Naive thymus-derived CD8-positive, alpha-beta T cell (primary cell): ENCODE data around the gene IFITM2. TPM values are rescaled to one million over a fixed set of nuclear protein-coding genes. Genes with fewer than 3 reads are reported as not detected.

ENCODE experiments used
- ATAC-seq, 2 donors: fragments of 150-1000 bp; cut with Tn5 transposase in 1 of 2; sonication (Bioruptor Pico), chemical (Tn5 transposase) in 1 of 2; 1 replicate in 1 of 2; 2 replicates in 1 of 2; pipeline ENCODE4 v1.10.0; 2021; ENCODE audit warnings: mild to moderate bottlenecking in 2 of 2, moderate library complexity in 2 of 2
- POLR2A ChIA-PET: fragments of 350-600 bp; sonication (Branson Sonifier 250); formaldehyde crosslinking; loops from one replicate; lab custom pipeline; 2021; ENCODE audit warnings: antibody characterized with exemption; lab: Charles Lee
- DNase-seq, 10 donors: peaks; one replicate each; pipeline versions ENCODE4 v3.0.0 to v3.0.0-alpha.2; 2020 to 2022
- H3K27ac Mint-ChIP-seq, 10 donors: one replicate each; pipeline ENCODE4 v1.8.0; 2020 to 2022; ENCODE audit warnings: mild to moderate bottlenecking in 10 of 10, mixed read lengths in 10 of 10, moderate library complexity in 4 of 10, inconsistent platforms in 1 of 10
- H3K27me3 Mint-ChIP-seq, 5 donors: one replicate each; pipeline ENCODE4 v1.8.0; 2021 to 2022; ENCODE audit warnings: mixed read lengths in 5 of 5
- H3K36me3 Mint-ChIP-seq, 3 donors: one replicate each; pipeline ENCODE4 v1.8.0; 2020 to 2022; ENCODE audit warnings: mixed read lengths in 3 of 3, mild to moderate bottlenecking in 2 of 3, inconsistent platforms in 1 of 3
- H3K4me1 Mint-ChIP-seq, 4 donors: one replicate each; pipeline ENCODE4 v1.8.0; 2021 to 2022; ENCODE audit warnings: mixed read lengths in 4 of 4
- H3K4me3 Mint-ChIP-seq, 10 donors: one replicate each; pipeline ENCODE4 v1.8.0; 2020 to 2022; ENCODE audit warnings: mild to moderate bottlenecking in 10 of 10, mixed read lengths in 10 of 10, moderate library complexity in 6 of 10, inconsistent platforms in 1 of 10
- H3K9me3 Mint-ChIP-seq, 9 donors: one replicate each; pipeline ENCODE4 v1.8.0; 2020 to 2022; ENCODE audit warnings: mixed read lengths in 9 of 9, mild to moderate bottlenecking in 3 of 9, inconsistent platforms in 1 of 9, moderate library complexity in 1 of 9
- polyA plus RNA-seq, 3 donors: library from polyadenylated mRNA; unstranded; fragments of 300-500 nt; fragmentation: Illumina TruSeq; gene quantifications; one replicate each; pipeline ENCODE4 v1.2.3, GENCODE V29; 2021
- total RNA-seq, 8 experiments: library from RNA in 2 of 8; stranded (reverse) in 2 of 8; gene quantifications; one replicate each; pipeline ENCODE4 v1.2.3 and lab custom pipeline; 2021 to 2026

The IFITM2 gene
- total and polyA plus RNA-seq, 5 experiments from 2014 or later = 115 to 2,732 (median 2,345) TPM

DNA sequence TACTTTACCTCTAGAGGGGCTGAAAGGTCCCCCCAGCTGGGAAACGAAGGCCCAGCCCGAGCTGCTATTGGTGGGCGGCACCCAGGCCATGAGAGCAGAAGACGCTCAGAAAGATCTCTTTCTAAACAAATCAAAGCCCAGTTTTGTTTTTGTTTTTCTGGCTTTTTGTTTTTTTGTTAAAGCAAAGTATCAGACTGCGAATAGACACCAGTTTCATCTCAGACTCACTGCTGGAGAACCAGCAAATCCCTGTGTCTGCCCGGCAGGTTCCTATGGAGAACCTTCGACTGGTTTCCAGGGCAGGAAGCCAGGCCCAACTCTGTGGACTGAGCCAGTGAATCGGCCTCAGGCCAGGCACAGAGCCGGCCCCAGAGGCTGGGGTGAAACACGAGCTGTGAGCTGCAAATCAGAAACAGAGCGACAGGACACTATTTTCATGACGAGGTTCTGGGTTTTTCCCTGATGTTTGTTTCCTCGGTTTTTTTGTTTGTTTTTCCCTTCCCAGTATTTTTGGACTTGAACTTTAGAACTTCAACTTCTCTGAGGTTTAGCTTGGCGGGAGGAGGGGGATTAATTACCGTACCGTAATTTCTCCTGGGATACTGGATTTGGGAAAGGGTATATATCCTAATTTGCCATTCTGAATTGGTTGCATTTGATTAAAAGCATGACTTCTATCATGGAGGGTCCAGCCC is 45.7 kb downstream of the IFITM2 start:
- no peaks in the 10 kb centered on the region for H3K36me3 Mint-ChIP-seq
- H3K9me3 Mint-ChIP-seq = no peaks in the 10 kb centered on the region
- peaks cover 23 to 51% (median 50%) of the 10 kb centered on the region in 4 donors for H3K4me1 Mint-ChIP-seq
- peak overlapping the region in 8 of 10 donors; percentile 0 to 86 (median 50) for H3K4me3 Mint-ChIP-seq
- peak overlapping the region in 9 of 10 donors; percentile 69 to 99 (median 92) for H3K27ac Mint-ChIP-seq
- H3K27me3 Mint-ChIP-seq = no peaks in the 10 kb centered on the region
- DNase-seq (no peak), ATAC-seq (no peak)
- POLR2A ChIA-PET = interaction anchor here (0.6 to 4.9 kb wide), 9 partner anchors 13 to 103 kb away, joined by 3 to 57 read pairs (median 6); partner anchors contain the start of gene IFITM1

DNA sequence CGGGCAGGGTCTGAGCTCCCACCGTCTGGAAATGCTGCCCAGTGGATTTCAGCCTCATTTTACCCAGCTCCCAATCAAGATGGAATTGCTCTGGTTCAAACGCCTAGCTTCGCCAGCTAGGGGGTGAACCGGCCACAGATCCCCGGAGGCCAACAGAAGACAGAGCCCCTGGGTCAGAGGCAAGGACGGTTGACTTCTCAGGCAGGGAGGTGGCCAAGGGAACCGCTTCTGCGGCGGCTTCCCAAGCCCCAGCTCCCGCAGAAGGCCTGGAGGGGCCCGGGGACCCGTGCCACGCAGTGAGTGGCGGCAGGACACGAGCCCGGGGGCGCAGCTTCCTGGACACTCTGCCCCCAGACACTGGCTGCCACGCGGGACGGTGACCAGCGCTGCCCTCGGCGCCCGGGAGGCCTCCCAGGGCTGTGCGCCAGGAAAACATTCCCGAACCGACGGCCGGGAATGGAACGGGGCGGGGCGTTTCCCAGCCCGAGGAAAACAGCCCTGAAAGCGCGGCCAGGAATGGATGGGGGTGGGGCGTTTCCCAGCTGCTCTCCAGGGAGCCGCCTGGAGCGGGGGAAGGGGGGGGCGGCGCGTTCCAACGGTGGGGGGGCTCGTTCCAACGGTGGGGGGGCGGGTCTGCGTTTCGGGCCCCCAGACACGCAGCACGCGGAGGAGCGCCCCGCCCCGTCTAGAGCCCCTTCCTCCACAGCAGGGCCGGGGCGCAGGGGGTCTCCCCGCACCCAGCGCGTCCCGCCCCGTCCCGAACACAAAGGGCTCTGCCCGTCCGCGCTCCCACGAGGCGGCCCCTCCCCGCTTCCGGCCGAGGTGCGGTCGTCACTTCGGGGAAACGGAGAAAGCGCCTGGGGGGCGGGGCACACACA is 48.2 kb downstream of the IFITM2 start:
- peak overlapping the region in 8 of 10 donors; percentile 78 to 93 (median 88) for H3K4me3 Mint-ChIP-seq
- POLR2A ChIA-PET = interaction anchor here (0.7 to 4.9 kb wide), 27 partner anchors 8 to 148 kb away, joined by 3 to 57 read pairs (median 9); partner anchors contain the start of genes BET1L, IFITM1, IFITM2 and IFITM3
- no peaks in the 10 kb centered on the region for H3K9me3 Mint-ChIP-seq
- DNase-seq = peak; percentile 81 to 93 (median 88)
- no peaks in the 10 kb centered on the region for H3K36me3 Mint-ChIP-seq
- H3K27ac Mint-ChIP-seq = peak overlapping the region in 9 of 10 donors; percentile 90 to 99 (median 96)
- ATAC-seq = peak; percentile 65 to 80
- H3K4me1 Mint-ChIP-seq = peaks cover 21 to 47% (median 41%) of the 10 kb centered on the region in 4 donors
- H3K27me3 Mint-ChIP-seq = no peaks in the 10 kb centered on the region

DNA sequence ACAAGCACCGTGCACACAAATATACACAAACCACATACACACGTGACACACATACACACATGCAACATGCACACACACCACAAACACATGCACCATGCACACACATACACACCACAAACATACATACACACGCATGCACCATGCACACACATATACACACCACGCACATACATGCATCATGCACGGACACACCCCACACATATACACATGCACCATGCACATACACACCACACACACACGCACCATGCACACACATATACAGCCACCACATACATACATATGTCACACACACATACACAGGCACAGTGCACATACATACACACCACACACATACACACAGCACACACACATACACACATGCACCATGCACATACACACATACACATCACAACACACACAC is 49.0 kb downstream of the IFITM2 start:
- Mint-ChIP-seq H3K4me3 (no peak overlapping the region), H3K9me3 (peaks cover 0 to 3% (median 0%) of the 10 kb centered on the region in 9 donors), H3K27ac (no peak overlapping the region), H3K36me3 (no peaks in the 10 kb centered on the region), H3K27me3 (no peaks in the 10 kb centered on the region), H3K4me1 (peaks cover 16 to 41% (median 35%) of the 10 kb centered on the region in 4 donors)
- ATAC-seq (no peak), DNase-seq (no peak)
- POLR2A ChIA-PET = interaction anchor here (0.7 to 4.9 kb wide), 12 partner anchors 11 to 149 kb away, joined by 3 to 57 read pairs (median 14); partner anchors contain the start of genes BET1L, IFITM1, IFITM2 and IFITM3

DNA sequence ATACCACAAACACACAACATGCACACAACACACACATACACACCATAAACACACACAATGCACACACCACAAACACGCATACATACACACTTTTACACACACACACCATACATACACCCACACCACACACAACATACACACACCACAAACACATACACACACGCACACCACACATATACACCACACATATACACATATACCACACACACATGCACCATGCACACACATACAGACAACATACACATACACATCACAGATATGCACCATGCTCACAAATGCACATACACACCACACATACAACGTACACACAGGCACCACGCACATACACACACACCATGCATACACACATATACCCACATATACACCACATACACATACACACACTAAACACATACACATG is 50.0 kb downstream of the IFITM2 start:
- DNase-seq = no peak
- no peak for ATAC-seq
- Mint-ChIP-seq H3K9me3 (peaks cover 0 to 3% (median 0%) of the 10 kb centered on the region in 9 donors), H3K4me3 (no peak overlapping the region), H3K27ac (no peak overlapping the region), H3K4me1 (peaks cover 16 to 35% (median 30%) of the 10 kb centered on the region in 4 donors), H3K36me3 (no peaks in the 10 kb centered on the region), H3K27me3 (no peaks in the 10 kb centered on the region)
- POLR2A ChIA-PET = no interaction called here

DNA sequence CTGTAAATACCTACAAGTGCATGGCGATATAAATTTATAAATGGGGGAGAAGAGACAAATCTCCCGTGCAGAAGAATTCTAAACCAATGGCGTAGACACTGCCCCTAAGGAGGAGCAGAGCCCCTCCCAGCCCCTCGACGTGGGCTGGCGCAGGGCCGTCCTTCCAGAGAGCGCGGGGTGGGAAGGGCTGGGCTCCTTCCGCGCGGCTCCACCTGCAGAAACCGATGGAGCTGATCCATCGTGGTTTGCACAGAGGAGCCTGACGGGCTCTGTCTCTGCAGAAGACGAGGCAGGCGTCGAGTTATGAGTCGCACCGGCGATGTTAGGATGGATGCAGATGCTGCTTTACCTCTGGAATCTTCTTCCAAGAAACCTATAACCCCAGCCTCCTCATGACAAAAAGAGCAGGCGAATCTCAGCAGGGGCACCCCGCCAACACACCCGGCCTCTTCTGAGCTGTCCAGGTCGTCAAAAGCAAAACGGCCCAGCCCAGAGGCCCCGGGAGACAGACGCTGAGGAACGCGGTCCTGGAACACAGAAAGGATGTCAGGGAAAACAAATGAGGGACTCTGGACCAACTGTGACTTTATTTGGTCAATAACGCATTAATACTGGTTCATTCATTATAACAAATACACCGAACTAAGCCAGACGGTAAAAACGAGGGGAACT is 50.6 kb downstream of the IFITM2 start:
- Mint-ChIP-seq H3K4me3 (no peak overlapping the region), H3K36me3 (no peaks in the 10 kb centered on the region), H3K27ac (no peak overlapping the region), H3K4me1 (peaks cover 11 to 28% (median 23%) of the 10 kb centered on the region in 4 donors), H3K27me3 (no peaks in the 10 kb centered on the region), H3K9me3 (peaks cover 0 to 3% (median 0%) of the 10 kb centered on the region in 9 donors)
- DNase-seq = no peak
- POLR2A ChIA-PET = interaction anchor here (0.7 to 1.4 kb wide), 2 partner anchors 54 to 107 kb away, joined by 6 to 7 read pairs; no protein-coding TSS in a partner anchor
- no peak for ATAC-seq

Other genes with a start within 250 kb of the IFITM2 start
- gene SCGB1C1, start 114.7 kb upstream of the IFITM2 start, total RNA-seq = not detected
- gene SCGB1C1, start 114.7 kb upstream of the IFITM2 start, polyA plus RNA-seq = not detected
- gene BET1L, start 100.4 kb upstream of the IFITM2 start, total RNA-seq = 100 to 1,000 TPM; 110 to 122 TPM
- gene BET1L, start 100.4 kb upstream of the IFITM2 start, polyA plus RNA-seq = 10 to 100 TPM; 24.0 to 75.2 (median 59.2) TPM
- gene RIC8A, start 100.1 kb upstream of the IFITM2 start, total RNA-seq = 10 to 100 TPM; 92.7 to 93.4 TPM
- gene RIC8A, start 100.1 kb upstream of the IFITM2 start, polyA plus RNA-seq = 10 to 100 TPM; 68.6 to 93.1 (median 76.7) TPM
- gene SIRT3, start 71.5 kb upstream of the IFITM2 start, total RNA-seq = 10 to 100 TPM; 33.6 to 33.7 TPM
- 10 to 100 TPM in 2 of 3 donors, 1 to 10 TPM in 1; 6.5 to 14.6 (median 10.9) TPM for gene SIRT3, start 71.5 kb upstream of the IFITM2 start, polyA plus RNA-seq
- 10 to 100 TPM; 94.4 to 99.0 TPM for gene PSMD13, start 70.8 kb upstream of the IFITM2 start, total RNA-seq
- gene PSMD13, start 70.8 kb upstream of the IFITM2 start, polyA plus RNA-seq = 100 to 1,000 TPM; 196 to 223 (median 208) TPM
- gene NLRP6, start 29.4 kb upstream of the IFITM2 start, total RNA-seq = 10 to 100 TPM; 28.6 to 32.0 TPM
- gene NLRP6, start 29.4 kb upstream of the IFITM2 start, polyA plus RNA-seq = 10 to 100 TPM in 2 of 3 donors, 1 to 10 TPM in 1; 9.1 to 25.9 (median 19.1) TPM
- gene PGGHG, start 18.7 kb upstream of the IFITM2 start, total RNA-seq = 100 to 1,000 TPM; 662 to 707 TPM
- gene PGGHG, start 18.7 kb upstream of the IFITM2 start, polyA plus RNA-seq = 10 to 100 TPM in 2 of 3 donors, 1 to 10 TPM in 1; 8.1 to 14.9 (median 11.2) TPM
- not detected for gene IFITM5, start 8.3 kb upstream of the IFITM2 start, total RNA-seq
- not detected for gene IFITM5, start 8.3 kb upstream of the IFITM2 start, polyA plus RNA-seq
- 10 to 100 TPM; 90.0 to 91.0 TPM for gene IFITM1, start 6.2 kb downstream of the IFITM2 start, total RNA-seq
- gene IFITM1, start 6.2 kb downstream of the IFITM2 start, polyA plus RNA-seq = 1,000 to 10,000 TPM; 1,833 to 2,198 (median 2,135) TPM
- gene IFITM3, start 13.0 kb downstream of the IFITM2 start, total RNA-seq = 10 to 100 TPM; 11.3 to 11.9 TPM
- 100 to 1,000 TPM in 2 of 3 donors, 10 to 100 TPM in 1; 45.1 to 202 (median 196) TPM for gene IFITM3, start 13.0 kb downstream of the IFITM2 start, polyA plus RNA-seq
- gene B4GALNT4, start 61.7 kb downstream of the IFITM2 start, total RNA-seq = under 1 TPM; 0.16 to 0.39 TPM
- gene B4GALNT4, start 61.7 kb downstream of the IFITM2 start, polyA plus RNA-seq = 1 to 10 TPM in 1 of 3 donors, not detected in 2; 1.3 TPM
- gene PKP3, start 86.4 kb downstream of the IFITM2 start, total RNA-seq = under 1 TPM; 0.16 to 0.29 TPM
- under 1 TPM in 2 of 3 donors, not detected in 1; 0.15 to 0.47 TPM for gene PKP3, start 86.4 kb downstream of the IFITM2 start, polyA plus RNA-seq
- 100 to 1,000 TPM; 332 to 337 TPM for gene SIGIRR, start 107.2 kb downstream of the IFITM2 start, total RNA-seq
- 100 to 1,000 TPM; 195 to 233 (median 206) TPM for gene SIGIRR, start 107.2 kb downstream of the IFITM2 start, polyA plus RNA-seq
- gene ANO9, start 134.2 kb downstream of the IFITM2 start, total RNA-seq = 10 to 100 TPM; 70.1 to 78.6 TPM
- 1 to 10 TPM; 4.8 to 8.6 (median 7.3) TPM for gene ANO9, start 134.2 kb downstream of the IFITM2 start, polyA plus RNA-seq
- gene PTDSS2, start 142.5 kb downstream of the IFITM2 start, total RNA-seq = 10 to 100 TPM; 25.9 to 30.2 TPM
- 10 to 100 TPM in 2 of 3 donors, 1 to 10 TPM in 1; 9.0 to 13.0 (median 11.6) TPM for gene PTDSS2, start 142.5 kb downstream of the IFITM2 start, polyA plus RNA-seq
- gene RNH1, start 199.4 kb downstream of the IFITM2 start, total RNA-seq = 100 to 1,000 TPM; 102 to 107 TPM
- gene RNH1, start 199.4 kb downstream of the IFITM2 start, polyA plus RNA-seq = 100 to 1,000 TPM; 152 to 198 (median 170) TPM
- gene HRAS, start 227.8 kb downstream of the IFITM2 start, total RNA-seq = 10 to 100 TPM; 36.2 to 40.7 TPM
- gene HRAS, start 227.8 kb downstream of the IFITM2 start, polyA plus RNA-seq = 10 to 100 TPM in 2 of 3 donors, 1 to 10 TPM in 1; 8.6 to 26.7 (median 15.3) TPM
- 1 to 10 TPM; 4.4 to 5.2 TPM for gene LRRC56, start 229.7 kb downstream of the IFITM2 start, total RNA-seq
- gene LRRC56, start 229.7 kb downstream of the IFITM2 start, polyA plus RNA-seq = 1 to 10 TPM in 1 of 3 donors, under 1 TPM in 2; 0.32 to 1.1 (median 0.44) TPM